Superior temporal gyrus (tissue), 1 donor: Measurements from ENCODE around the gene OGG1.

ENCODE experiments used
- DNase-seq: peaks from one replicate; pipeline ENCODE4 v3.0.0-alpha.2; 2016; ENCODE audit errors: extremely low spot score

Gene OGG1

GRCh38 chr3:9749645-9750555, at the start of gene OGG1:
Gene OGG1 (plus strand): TSS chr3:9749952. CDS start chr3:9750287, 335 bp downstream.
- peak; percentile 98 for DNase-seq

DNA sequence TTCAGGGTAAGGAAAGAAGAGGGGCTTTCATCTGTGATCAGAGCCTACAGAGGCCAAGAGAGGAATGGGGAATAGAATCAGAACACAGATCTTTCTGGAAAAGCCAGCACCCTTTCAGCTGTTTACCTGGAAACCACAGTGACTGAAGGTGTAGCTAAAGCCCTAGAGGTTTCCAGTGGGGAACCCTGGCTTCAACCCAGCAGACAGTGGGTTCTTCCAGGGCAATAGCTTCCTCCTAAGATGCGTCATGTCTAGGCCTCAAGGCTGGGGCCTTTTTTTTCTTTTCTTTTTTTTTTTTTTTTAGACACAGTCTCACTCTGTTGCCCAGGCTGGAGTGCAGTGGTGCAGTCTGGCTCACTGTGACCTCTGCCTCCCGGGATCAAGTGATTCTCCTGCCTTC, 49.2 kb upstream of the OGG1 start:
- no peak for DNase-seq

DNA sequence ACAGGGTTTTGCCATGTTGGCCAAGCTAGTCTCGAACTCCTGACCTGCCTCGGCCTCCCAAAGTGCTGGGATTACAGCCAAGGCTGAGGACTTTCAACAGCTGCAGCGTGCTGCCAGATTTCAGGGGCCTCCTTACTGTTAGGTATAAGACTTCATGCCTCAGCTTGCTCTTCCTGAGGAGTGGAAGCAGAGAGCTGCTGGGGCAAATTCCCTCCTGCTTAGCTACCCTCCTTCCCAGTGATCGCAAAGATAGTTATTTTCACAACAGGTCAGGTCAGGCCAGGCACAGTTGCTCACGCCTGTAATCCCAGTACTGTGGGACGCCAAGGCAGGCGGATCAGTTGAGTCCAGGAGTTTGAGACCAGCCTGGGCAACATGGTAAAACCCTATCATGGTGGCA, 48.7 kb upstream of the OGG1 start:
- DNase-seq: no peak

- no peak for DNase-seq
Measured at GRCh38 chr3:9701711-9702110, 48.0 kb upstream of the OGG1 start.

- no peak for DNase-seq
Measured at GRCh38 chr3:9703240-9703639, 46.5 kb upstream of the OGG1 start.

DNA sequence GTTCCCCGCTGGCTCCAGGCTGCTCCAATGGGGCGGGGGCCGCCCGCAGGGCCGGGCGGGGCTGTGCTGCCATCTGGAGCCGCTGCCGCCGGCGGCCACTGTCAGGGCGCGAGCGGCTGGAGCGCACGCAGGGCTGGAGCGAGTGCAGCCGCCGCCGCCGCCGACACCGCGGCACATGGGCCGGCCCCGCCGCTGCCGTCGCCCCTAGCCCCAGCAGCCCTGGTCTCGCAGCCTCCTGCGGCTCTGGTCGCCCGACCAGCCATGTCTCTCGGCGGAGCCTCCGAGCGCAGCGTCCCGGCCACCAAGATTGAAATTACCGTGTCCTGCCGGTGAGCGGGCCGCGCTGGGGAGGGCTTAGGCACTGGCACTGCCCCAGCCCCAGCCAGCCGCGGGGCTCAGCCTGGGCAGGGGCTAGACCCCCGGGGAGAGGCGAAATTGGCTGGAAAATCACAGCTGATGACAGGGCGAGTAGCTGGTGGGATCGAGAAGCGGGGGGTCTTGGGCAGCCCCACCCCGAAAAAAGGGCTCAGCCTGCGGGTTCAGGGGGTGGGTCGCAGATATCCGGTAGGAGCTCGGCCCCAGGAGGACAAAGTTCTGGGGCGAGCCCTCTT, 45.9 kb upstream of the OGG1 start, which contains the start of gene CPNE9:
Gene CPNE9 (plus strand): TSS at position 98 of the 611 bp plus-strand sequence. CDS start 164 bp downstream, at position 262.
- DNase-seq: no peak

DNA sequence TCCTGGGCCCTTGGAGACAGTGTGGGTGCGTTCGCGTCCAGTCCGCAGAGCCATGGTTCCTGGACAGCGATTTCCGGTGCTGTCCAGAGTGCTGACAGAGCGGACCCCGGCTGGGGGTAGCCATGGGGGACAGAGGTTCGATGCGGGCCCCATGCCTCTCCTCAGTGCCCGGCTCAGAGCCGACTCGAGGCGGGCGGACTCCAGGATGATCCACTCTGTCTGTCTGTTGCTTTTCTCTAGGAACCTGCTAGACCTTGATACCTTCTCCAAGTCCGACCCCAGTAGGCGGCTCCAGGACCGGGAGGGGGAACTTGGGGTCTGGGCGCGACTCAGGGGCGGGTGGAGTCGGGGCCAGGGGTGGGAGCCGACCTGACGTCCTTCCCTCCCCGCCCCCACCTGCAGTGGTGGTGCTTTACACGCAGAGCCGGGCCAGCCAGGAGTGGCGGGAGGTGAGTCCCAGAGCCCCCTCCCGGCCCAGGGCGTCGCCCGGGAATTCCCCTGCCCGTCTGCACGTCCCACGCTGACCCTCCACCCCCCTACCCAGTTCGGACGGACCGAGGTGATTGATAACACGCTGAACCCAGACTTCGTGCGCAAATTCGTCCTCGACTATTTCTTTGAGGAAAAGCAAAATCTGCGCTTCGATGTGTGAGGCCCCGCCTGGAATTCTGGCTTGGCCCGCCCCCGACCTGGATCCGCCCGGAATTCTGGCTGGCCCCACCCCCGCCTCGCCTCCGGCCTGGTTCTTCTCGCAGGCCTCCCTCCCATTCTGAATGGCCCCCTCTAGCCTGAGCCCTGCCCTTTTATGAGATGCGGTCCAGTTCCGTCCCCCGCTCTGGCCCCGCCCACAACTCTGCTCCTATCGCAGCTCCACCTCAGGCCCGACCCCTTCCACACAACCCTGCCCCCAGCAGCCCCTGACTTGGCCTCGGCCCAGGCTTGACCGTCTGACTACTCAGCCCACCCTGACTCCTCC, 45.1 kb upstream of the OGG1 start:
- no peak for DNase-seq

GRCh38 chr3:9710174-9710739, 39.5 kb upstream of the OGG1 start:
- no peak for DNase-seq

DNA sequence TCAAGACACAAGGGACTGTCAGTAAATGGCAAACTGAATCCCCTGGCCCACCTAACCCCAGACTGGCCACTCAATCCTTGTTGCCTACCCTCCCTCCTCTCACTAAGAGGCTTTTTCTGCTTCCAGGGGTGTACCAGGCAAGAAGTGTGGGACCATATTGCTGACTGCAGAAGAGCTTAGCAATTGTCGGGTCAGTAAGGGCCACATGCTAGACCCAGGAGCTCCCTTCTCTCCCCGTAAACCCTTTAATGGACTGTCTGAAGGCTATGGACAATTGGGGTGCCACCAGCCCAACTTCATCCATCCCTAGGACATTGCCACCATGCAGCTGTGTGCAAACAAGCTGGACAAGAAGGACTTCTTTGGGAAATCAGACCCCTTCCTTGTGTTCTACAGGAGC, 37.3 kb upstream of the OGG1 start:
- no peak for DNase-seq

DNA sequence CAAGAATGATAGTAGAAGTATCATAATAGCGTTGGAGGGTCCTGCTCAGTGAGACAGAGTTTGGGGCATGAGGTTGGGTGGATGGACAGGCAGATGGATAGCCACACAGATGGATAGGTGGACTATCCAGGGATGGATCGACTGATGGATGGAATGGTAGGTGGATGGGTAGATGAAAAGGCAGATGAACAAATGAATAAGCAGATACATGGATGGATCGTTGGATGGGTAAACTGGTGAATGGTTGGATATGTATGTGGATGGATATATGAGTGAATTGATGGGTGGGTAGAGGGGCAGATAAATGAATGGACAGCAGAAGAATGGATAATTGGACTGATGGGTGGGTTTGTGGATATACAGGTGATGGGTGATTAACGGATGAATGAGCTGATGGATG, 36.6 kb upstream of the OGG1 start:
- DNase-seq: no peak

DNA sequence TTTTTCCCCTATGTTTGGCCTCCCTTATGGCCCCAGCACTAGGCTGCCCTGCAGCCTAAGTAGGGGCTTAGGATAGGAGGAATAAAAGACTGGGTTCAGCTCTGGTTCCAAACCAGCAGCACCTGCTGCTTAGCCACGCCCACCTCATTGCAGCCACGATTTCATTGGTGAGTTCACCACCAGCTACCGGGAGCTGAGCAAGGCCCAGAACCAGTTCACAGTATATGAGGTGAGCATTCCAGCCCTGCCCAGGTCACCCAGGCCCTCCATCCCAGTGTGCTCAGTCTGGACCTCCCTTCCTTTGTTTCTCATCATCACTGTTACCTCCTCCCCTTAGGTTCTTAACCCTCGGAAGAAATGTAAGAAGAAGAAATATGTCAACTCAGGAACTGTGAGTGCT, 34.6 kb upstream of the OGG1 start:
- no peak for DNase-seq

DNA sequence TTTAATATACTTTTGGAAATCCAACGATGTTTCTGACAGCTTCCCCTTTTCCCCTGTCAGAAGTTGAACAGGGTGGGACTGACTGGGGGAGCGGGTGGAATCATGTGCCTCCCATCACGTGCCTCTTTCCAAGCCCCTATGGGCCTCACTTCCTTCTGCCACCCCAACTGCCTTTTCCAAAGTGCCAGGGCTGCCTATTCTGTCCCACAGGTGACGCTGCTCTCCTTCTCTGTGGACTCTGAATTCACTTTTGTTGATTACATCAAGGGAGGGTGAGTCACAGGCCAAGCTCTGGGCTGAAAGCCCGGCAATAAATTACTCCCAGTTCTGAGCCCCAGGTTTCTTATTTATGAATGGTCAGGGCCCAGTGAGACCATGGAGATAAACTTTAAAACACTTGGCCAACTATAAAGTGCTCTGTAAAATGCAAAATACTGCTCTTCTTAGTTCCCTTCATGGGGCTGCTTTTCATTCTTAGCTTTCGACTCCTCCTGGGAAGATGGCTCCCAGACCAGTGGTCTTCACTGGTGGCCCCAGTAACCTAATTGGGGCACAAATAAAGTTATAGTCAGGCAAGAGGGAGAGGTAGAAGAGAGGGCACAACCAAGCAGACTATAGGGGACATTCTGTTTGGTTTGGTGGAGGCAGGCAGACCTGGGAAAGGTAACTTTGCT, 33.9 kb upstream of the OGG1 start:
- DNase-seq: peak; percentile 49

DNA sequence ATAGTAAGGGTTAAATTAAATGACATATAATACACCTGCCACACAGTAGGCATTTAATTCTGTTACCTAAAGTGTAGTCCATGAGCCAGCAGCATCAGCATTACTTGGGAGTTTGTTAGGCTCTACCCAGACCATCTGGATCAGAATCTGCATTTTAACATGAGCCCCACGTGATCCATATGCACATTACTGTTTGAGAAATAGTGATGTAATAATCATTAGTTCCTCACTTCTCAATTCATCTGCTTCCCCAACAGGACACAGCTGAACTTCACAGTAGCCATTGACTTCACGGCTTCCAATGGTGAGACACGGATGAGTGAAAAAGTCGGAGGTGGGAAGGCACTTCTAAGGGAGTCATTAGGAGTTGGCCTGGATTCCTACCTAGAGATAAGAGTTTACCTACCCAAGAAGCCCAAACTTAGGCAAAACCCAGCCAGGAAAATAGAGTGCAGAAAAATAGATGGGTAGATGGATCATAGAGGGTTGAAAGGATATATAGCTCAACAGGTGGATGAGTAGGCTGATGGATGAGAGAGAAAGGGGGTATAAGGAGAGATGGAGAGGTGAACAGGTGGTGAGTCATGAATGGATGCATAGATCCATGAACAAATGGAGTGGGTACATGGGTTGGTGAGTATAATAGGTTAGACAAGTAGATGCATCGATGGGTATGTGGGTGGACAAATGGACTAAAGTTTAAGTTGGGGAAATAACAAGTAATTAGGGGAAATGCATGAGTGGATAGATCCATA, 32.8 kb upstream of the OGG1 start:
- no peak for DNase-seq

DNA sequence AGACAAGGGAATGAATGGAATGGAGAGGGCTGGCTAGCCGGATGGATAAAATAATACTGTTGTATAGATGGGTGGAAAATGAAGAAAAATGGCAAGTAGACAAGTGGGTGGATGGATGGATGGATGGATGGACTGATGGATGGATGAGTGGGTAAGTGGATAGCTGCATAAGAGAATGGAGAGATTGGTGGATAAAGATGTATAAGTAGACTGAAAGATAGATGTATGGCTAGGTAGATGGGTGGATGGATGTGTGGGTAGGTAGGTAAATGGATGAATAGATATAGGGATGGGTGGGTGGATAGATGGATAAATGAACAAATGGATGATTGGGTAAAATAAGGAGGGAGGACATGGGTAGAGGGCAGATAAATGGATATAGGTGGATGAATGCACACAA, 32.2 kb upstream of the OGG1 start:
- DNase-seq: no peak

DNA sequence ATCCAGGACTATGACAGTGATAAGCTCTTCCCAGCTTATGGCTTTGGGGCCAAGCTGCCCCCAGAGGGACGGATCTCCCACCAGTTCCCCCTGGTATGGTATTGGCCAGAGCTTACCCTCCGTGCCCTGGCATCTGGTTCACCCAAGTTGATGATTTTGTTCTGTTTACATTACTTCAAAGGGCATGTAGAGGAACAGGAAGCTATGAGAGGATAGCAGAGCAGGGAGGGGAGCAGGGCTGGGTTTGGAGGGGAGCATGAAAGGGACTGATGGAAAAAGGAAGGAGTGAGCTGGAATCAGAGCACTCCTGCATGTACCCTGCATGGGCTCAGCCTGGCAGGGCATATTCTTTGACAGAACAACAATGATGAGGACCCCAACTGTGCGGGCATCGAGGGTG, 31.6 kb upstream of the OGG1 start:
- DNase-seq: no peak

DNA sequence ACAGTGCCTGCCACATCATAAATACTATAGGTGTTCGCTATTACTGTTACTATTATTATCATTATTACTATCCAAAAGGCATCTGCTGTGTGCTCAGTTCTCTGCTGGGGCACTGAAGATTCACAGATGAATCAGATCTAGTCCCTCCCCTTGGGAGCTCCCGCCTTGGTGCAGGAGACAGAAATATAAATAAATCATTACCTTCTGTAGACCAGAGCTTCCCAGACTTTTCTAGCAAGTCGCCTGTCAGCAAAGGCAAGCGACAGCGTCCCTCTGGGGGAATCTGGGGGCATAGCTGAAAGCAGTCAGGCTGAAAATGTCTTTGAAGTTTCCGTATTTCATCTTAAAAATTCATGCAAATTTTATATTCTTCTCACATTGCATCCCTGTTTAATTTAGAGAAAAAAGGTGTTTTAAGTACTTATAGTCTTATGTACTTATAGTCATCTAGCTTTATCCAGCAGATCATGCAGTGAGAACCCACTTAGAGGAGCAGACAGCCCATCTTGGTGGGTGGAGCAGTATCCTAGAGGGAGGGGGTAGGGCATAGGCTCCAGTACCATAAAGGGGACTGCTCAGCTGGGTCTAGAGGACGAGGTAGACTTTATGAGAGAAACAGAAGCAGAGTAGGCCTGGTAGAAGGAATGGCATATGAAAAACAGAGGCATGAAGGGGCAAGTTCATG, 28.6 kb upstream of the OGG1 start:
- no peak for DNase-seq

GRCh38 chr3:9721700-9722060, 28.1 kb upstream of the OGG1 start:
- no peak for DNase-seq

GRCh38 chr3:9725775-9726515, 23.8 kb upstream of the OGG1 start:
- DNase-seq: no peak

DNA sequence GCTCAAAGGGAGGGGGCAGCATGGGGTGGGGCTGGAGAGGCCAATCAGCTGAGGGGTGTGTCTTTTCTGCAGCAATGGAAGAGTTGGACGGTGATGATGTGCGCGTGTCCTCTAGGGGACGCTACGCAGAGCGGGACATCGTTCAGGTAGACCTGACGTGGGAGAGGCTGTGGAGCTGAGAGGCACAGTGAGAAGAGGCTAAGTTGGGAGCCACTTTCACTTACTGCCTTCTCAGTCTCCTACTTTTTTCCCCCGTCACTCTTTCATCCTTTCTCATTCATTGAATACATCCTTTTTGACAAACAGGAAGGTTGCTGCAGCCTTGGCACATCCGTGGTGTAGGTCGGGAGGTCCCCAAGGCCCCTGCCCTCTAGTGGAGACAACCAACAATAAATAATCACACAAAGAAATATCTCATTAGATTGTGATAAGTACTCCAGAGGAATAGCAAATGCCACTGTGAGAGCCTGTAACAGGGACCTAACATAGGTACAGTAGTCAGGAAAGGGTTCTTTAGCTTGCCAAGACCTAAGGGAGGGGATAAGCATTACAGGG, 22.6 kb upstream of the OGG1 start:
- no peak for DNase-seq
